Right ventricle myocardium inferior (tissue), 1 donor: ENCODE measurements around the gene TNNT3. TPM values are rescaled to one million over a fixed set of nuclear protein-coding genes. Genes with fewer than 3 reads are reported as not detected.
A peak's percentile ranks its signal among the peaks of the same experiment; 100 is the strongest.
"Not testable (repeated sequence)": the region's sequence is repeated elsewhere in the genome, so short reads cannot be mapped to it uniquely, and the experiment has no call there.

Source experiments
- ATAC-seq: fragments of 200-7000 bp; cut with Tn5 transposase; one replicate; pipeline ENCODE4 v1.9.1; 2020; ENCODE audit warnings: mild to moderate bottlenecking, moderate library complexity
- DNase-seq: peaks from one replicate; pipeline ENCODE4 v3.0.0; 2021; ENCODE audit errors: missing footprints
- intact Hi-C: fragments of 100-400 bp; cut with DNase I; formaldehyde crosslinking; loops from one replicate; pipeline ENCODE4 v1.11.0; 2022
- long read RNA-seq: library from polyadenylated mRNA; unstranded; transcript quantifications from one replicate; pipeline ENCODE4 v2.0.0, GENCODE V29; 2021
- total RNA-seq: library from RNA; stranded (reverse); fragmentation: NEBNext Ultra II Directional; extraction: Animal tissue kit (Norgen Biotek cat#: 25700); gene quantifications from one replicate; pipeline ENCODE4 v1.2.1, GENCODE V29; 2021
- donor health status: DM: no; HTN: yes; CAD: no; lungs with severe emphysema.

Gene TNNT3
- total RNA-seq = 36.3 TPM
- long read RNA-seq, partial matches to known transcripts = 2 of 5 reads
- long read RNA-seq, other reads (novel, unspliced or antisense) = 3 of 5 reads

DNA sequence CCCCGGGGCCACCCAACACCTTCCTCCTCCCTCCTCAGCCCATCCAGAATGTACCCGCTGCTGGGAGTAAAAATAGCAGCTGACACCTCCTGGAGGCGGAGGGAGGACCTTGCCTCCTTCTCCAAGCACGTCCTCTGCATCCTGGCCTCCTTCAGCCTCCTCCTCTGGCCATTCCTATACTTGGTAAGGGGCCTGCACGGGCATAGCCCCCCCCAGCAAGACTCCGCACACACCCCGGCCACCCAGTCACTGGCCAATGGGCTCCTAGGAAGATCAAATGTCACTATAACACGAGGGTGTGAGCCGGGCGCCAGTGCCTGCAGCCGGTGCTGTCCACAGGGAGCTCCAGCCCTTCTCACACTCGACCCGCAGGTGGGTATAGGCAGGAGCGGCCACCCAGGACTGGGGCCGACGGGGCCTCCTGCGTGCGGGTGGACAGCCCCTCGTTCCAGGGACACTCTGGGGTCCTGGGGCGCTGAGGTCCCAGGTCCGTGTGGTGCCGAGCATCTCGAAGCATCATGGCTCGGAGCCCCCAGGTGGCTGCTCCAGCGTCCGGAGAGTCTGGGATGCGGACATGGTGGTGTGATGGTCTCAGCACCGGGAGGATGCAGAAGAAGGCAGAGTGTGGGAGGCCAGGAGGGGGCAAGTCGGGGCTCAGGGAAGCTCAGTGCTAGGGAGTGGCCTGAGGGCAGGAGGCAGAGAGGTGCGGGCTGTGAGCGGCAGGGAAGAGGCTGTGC lies at the start of gene TNNT3:
Gene TNNT3, plus strand, starts transcription at position 313 of the 737 bp plus-strand sequence. CDS start 3,172 bp downstream, outside the sequence.
- intact Hi-C loops = loop anchor here (5.0 kb wide), 2 partner anchors 37 to 227 kb away; no protein-coding TSS in a partner anchor
- DNase-seq = peak; percentile 61
- ATAC-seq = no peak

GRCh38 chr11:1870326-1870696 lies 49.2 kb upstream of the TNNT3 start:
- ATAC-seq = no peak
- peak; percentile 44 for DNase-seq
- intact Hi-C loops = no loop called here

DNA sequence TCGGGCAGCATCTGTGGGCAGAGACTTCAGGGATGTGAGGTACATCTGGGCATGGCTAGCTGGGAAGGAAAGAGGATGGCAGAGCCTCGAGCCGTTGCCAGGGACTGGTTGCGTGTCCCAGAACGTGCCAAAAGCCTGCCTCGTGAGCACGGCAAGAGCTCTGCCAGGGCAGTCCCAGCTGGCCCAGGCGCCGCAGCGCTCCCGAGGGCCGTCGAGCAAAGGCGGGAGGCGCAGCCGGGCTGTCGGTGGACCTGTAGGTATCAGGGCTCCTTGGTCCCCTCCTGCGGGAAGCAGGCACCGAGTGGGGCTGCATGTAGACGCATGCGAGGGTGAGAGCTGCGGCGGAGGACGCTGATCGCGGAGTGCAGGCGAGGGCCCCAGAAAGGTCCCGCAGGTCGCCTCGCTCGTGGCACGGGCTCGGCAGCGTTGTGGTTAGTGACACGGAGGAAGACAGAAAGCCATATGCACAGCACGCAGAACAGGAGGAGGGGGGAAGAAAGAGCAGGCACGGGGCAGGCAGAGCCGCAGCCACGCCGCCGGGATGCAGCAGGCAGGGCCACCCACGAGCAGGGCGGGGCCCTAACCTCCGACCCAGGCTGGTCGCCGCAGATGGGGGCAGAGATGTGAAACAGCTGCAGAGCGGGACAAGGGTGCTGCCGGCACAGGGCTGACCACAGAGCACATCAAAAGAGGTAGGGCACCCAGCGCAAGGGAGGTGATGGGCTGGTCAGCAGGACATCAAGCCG lies 48.6 kb upstream of the TNNT3 start:
- ATAC-seq (peak; percentile 20), DNase-seq (peak; percentile 74)
- intact Hi-C loops = no loop called here

GRCh38 chr11:1871531-1871930 lies 48.0 kb upstream of the TNNT3 start:
- ATAC-seq (no peak), DNase-seq (peak; percentile 56)
- intact Hi-C loops = no loop called here

GRCh38 chr11:1872267-1872985 lies 47.1 kb upstream of the TNNT3 start:
- intact Hi-C loops = no loop called here
- ATAC-seq = no peak
- no peak for DNase-seq

DNA sequence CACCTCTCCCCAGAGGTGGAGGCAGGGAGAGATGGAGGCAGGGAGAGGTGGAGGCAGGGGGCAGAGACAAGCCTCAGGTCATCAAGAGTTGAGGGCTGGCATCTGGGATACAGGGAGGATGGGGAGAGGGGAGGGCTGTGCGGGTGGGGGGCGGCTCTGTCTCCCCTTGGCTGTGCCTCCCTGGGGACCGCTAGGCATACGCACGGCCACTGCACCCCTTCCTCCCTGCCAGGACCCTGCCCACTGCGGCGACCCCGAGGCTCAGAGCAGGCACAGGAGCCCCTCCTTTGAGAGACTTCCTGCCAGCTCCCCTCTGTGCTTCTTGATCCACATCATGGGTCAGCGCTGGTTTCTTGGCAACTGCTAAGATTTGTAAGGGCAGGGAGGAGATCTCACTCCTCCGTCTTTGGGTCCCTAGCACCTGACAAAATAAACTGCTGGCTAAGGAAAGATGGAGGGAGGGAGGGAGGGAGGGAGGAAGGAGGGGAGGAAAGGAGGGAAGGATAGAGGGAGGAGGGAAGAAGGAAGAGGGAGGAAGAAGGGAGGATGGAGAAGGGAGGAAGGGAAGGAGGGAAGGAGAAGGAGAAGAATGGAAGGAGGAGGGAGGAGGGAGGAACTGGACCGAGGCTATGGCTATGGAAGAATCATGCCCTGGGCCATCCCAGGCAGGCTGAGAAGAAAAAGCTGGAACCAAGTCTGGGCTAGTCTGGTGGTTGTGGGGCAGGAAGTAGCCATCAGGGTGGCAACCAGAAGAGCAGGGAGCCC lies 46.3 kb upstream of the TNNT3 start:
- no peak for DNase-seq
- intact Hi-C loops = no loop called here
- ATAC-seq = peak; percentile 14

GRCh38 chr11:1873813-1874150 lies 45.7 kb upstream of the TNNT3 start:
- DNase-seq, ATAC-seq, intact Hi-C loops: not testable (repeated sequence)

- ATAC-seq, intact Hi-C loops: not testable (repeated sequence)
- peak; percentile 62 for DNase-seq
Observed at GRCh38 chr11:1874441-1875092, 44.9 kb upstream of the TNNT3 start.

GRCh38 chr11:1875093-1875850 lies 44.2 kb upstream of the TNNT3 start:
- intact Hi-C loops = no loop called here
- ATAC-seq (no peak), DNase-seq (peak; percentile 72)

- DNase-seq, intact Hi-C loops, ATAC-seq: not testable (repeated sequence)
Observed at GRCh38 chr11:1875851-1876301, 43.6 kb upstream of the TNNT3 start.

DNA sequence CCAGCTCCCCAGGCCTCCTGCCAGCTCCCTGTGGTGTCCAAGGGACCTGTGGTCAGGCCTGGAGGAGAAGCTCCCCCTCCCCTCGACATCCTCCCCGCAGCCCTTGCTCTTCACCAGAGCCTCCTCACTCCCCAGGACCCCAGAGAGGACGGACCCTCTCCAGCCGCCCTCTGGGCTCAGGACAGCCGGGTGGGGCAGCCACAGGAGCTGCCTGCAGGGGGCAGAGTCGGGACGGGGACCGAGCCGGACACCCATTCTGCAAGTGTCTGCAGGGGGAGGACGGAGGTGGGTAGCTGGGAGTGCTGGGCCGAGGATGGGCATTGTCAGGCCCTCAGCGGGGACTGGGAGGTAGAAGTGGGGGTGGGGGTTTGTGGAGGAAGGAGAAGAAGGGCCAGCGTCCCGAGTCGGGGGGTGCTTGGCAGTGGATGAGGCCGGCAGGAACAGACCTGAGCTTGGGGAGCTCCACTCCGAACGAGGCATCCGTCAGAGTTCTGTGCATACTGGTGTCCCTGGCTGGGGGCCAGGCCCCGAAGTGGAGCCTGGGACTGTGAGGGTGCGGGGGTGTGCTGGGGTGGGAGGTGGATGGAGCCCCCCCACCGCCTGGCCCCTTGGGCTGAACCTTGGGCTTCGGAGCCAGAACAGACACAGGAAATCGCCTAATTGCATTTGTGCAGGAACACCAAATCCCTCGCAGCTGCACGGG lies 43.0 kb upstream of the TNNT3 start:
- DNase-seq (peak; percentile 85), ATAC-seq (no peak)
- intact Hi-C loops = no loop called here

GRCh38 chr11:1877211-1878136 lies 42.0 kb upstream of the TNNT3 start:
- ATAC-seq (no peak), DNase-seq (peak; percentile 78)
- intact Hi-C loops = no loop called here

- peak; percentile 37 for ATAC-seq
- intact Hi-C loops = no loop called here
- peak; percentile 81 for DNase-seq
Observed at GRCh38 chr11:1878137-1879031, 41.1 kb upstream of the TNNT3 start.

GRCh38 chr11:1879342-1879940 lies 40.1 kb upstream of the TNNT3 start:
- intact Hi-C loops = no loop called here
- DNase-seq = no peak

More at GRCh38 chr11:1879342-1879940, 40.1 kb upstream of the TNNT3 start:
- ATAC-seq = no peak
